ENCODE data around the gene M1AP.

Gene M1AP

GRCh38 chr2:74593826-74594772 is 54.0 kb downstream of the M1AP start:
- DNase-seq: no peak

GRCh38 chr2:74588664-74589063 is 59.5 kb downstream of the M1AP start:
- no peak for DNase-seq

GRCh38 chr2:74587664-74588277 is 60.4 kb downstream of the M1AP start:
- peak; percentile 77 for DNase-seq

GRCh38 chr2:74585406-74586185 is 62.5 kb downstream of the M1AP start:
- no peak for DNase-seq

GRCh38 chr2:74584088-74584645 is 64.0 kb downstream of the M1AP start:
- DNase-seq: no peak

- DNase-seq: no peak
These were observed 64.6 kb downstream of the M1AP start for GRCh38 chr2:74583504-74583903.

GRCh38 chr2:74582184-74582583 is 65.9 kb downstream of the M1AP start:
- no peak for DNase-seq

- DNase-seq: no peak
These were observed 66.7 kb downstream of the M1AP start for GRCh38 chr2:74581463-74581862.

- DNase-seq: no peak
These were observed 69.7 kb downstream of the M1AP start for GRCh38 chr2:74578408-74578807.

- DNase-seq: no peak
These were observed 70.7 kb downstream of the M1AP start for GRCh38 chr2:74577448-74577847.

GRCh38 chr2:74576863-74577229 is 71.3 kb downstream of the M1AP start:
- DNase-seq: no peak

GRCh38 chr2:74576211-74576862 is 71.8 kb downstream of the M1AP start:
- DNase-seq: no peak

- DNase-seq: no peak
These were observed 72.8 kb downstream of the M1AP start for GRCh38 chr2:74575320-74575719.

- DNase-seq: no peak
These were observed 74.2 kb downstream of the M1AP start for GRCh38 chr2:74573747-74574562.

- DNase-seq: no peak
These were observed 75.8 kb downstream of the M1AP start for GRCh38 chr2:74572178-74572925.

GRCh38 chr2:74571058-74571457 is 77.1 kb downstream of the M1AP start:
- DNase-seq: no peak

GRCh38 chr2:74569686-74570085 is 78.4 kb downstream of the M1AP start:
- DNase-seq: no peak

- DNase-seq: no peak
These were observed 80.2 kb downstream of the M1AP start for GRCh38 chr2:74567881-74568280.

GRCh38 chr2:74566754-74567085 is 81.4 kb downstream of the M1AP start:
- no peak for DNase-seq

- DNase-seq: no peak
These were observed 81.9 kb downstream of the M1AP start for GRCh38 chr2:74566076-74566753.

- no peak for DNase-seq
These were observed 83.9 kb downstream of the M1AP start for GRCh38 chr2:74564222-74564621.
